HL-60 (cell line): Measurements from ENCODE around the gene TRAPPC3L.

Source experiments
- DNase-seq, 2 experiments: peaks; one replicate each; pipeline ENCODE4 v3.0.0-alpha.2; 2010 to 2020; ENCODE audit warnings: low read depth in 1 of 2, low spot score in 1 of 2
- H3K27ac ChIP-seq: fragments of 250-450 bp; sonication (Bioruptor Pico); replicated peaks from 2 replicates; pipeline ENCODE4 v1.5.1; 2020; ENCODE audit warnings: mild to moderate bottlenecking, moderate library complexity
- H3K27me3 ChIP-seq: fragments of 250-450 bp; sonication (Bioruptor Pico); 2 replicates; pipeline ENCODE4 v1.5.1; 2021; ENCODE audit warnings: mild to moderate bottlenecking, moderate library complexity; ENCODE audit not compliant: insufficient read depth, poor library complexity, severe bottlenecking
- H3K4me3 ChIP-seq: replicated peaks from 2 replicates; pipeline ENCODE4 v1.5.1; 2011; ENCODE audit warnings: mild to moderate bottlenecking, control low read depth, low read length; ENCODE audit not compliant: insufficient read depth
- GABPA ChIP-seq: IDR thresholded peaks from 2 replicates; pipeline ENCODE4 v1.6.1; 2012; ENCODE audit warnings: low read depth
- POLR2AphosphoS5 ChIP-seq: IDR thresholded peaks from 2 replicates; pipeline ENCODE4 v1.6.1; 2012; ENCODE audit warnings: low read depth
- SPI1 ChIP-seq: IDR thresholded peaks from 2 replicates; pipeline ENCODE4 v1.6.1; 2012; ENCODE audit warnings: low read depth, mild to moderate bottlenecking, borderline replicate concordance
- TF ChIP-seq, protein P1 (sequence below): IDR thresholded peaks from 2 replicates; pipeline ENCODE4 v1.6.1; 2012; ENCODE audit warnings: low read depth; ENCODE audit not compliant: insufficient replicate concordance
- TF ChIP-seq, protein P2 (sequence below): IDR thresholded peaks from one replicate; pipeline ENCODE4 v1.5.1; 2011; ENCODE audit warnings: low read length, control low read depth, inconsistent platforms; ENCODE audit not compliant: insufficient read depth

The TRAPPC3L gene

DNA sequence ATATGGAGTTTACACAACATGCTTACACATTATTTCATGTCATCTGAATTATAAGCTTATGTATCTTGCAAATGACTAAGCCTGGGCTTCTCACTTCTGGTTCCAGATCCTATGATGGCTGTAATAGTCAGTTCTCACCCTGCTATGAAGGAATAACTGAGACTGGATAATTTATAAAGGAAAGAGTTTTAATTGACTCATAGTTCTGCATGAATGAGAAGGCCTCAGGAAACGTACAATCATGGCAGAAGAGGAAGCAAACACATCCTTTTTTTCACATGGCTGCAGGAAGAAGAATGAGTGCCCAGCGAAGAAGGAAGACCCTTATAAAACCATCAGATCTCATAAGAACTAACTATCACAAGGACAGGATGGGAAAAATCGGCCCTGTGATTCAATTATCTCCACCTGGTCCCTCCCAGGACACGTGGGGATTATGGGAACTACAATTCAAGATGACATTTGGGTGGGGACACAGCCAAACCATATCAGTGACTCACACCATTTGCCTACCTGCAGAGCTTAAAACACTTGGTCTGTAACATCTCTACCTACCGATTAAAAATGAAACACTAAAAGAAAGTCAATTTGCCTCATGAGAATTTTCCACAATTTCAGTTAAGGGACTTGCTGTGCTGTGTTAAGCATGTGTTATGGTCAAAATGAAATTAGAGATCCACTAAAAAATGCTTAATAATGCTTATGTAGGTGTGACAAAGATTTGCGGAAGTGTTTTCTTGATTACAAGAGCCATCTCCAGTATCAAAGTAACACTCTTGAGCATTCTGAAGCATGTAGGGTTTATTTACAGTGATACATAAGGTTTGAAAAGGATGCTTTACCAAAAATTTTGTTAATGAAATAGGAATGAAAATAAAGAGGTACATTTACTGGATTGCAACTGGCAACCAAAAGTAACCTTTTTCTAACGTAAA lies 23.6 kb upstream of the TRAPPC3L start:
- TF ChIP-seq POLR2AphosphoS5 (no peak), SPI1 (peak; percentile 80)
- H3K4me3 ChIP-seq, result no peak overlapping the region; the same call in 1 of the 2 replicates
- H3K27me3 ChIP-seq, result no peaks in the 10 kb centered on the region
- H3K27ac ChIP-seq, result peak overlapping the region; percentile 52
- DNase-seq, result peak; percentile 23 to 24

DNA sequence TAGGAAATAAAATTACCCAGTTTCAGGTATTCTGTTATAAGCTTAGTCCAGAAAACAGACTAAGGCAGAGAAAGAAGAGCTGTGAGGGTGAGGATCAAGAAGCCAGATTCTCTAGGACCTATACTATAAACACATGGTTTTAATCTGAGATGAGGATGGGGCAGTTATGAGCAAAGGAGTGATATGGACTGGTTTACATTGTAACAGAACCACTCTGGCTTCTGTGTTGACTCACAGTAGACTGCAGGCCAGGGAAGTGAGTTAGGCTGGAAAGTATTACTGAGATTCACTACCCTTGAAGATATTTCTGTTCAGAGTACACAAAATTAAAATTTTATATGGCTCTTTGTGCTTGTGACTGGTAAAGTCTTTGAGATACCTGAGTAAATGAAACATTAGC lies 22.6 kb upstream of the TRAPPC3L start:
- H3K27me3 ChIP-seq, result no peaks in the 10 kb centered on the region
- TF ChIP-seq GABPA, result no peak
- no peak for TF ChIP-seq SPI1
- TF ChIP-seq POLR2AphosphoS5, result no peak
- TF ChIP-seq, protein P1, sequence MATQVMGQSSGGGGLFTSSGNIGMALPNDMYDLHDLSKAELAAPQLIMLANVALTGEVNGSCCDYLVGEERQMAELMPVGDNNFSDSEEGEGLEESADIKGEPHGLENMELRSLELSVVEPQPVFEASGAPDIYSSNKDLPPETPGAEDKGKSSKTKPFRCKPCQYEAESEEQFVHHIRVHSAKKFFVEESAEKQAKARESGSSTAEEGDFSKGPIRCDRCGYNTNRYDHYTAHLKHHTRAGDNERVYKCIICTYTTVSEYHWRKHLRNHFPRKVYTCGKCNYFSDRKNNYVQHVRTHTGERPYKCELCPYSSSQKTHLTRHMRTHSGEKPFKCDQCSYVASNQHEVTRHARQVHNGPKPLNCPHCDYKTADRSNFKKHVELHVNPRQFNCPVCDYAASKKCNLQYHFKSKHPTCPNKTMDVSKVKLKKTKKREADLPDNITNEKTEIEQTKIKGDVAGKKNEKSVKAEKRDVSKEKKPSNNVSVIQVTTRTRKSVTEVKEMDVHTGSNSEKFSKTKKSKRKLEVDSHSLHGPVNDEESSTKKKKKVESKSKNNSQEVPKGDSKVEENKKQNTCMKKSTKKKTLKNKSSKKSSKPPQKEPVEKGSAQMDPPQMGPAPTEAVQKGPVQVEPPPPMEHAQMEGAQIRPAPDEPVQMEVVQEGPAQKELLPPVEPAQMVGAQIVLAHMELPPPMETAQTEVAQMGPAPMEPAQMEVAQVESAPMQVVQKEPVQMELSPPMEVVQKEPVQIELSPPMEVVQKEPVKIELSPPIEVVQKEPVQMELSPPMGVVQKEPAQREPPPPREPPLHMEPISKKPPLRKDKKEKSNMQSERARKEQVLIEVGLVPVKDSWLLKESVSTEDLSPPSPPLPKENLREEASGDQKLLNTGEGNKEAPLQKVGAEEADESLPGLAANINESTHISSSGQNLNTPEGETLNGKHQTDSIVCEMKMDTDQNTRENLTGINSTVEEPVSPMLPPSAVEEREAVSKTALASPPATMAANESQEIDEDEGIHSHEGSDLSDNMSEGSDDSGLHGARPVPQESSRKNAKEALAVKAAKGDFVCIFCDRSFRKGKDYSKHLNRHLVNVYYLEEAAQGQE, result no peak
- TF ChIP-seq, protein P2, sequence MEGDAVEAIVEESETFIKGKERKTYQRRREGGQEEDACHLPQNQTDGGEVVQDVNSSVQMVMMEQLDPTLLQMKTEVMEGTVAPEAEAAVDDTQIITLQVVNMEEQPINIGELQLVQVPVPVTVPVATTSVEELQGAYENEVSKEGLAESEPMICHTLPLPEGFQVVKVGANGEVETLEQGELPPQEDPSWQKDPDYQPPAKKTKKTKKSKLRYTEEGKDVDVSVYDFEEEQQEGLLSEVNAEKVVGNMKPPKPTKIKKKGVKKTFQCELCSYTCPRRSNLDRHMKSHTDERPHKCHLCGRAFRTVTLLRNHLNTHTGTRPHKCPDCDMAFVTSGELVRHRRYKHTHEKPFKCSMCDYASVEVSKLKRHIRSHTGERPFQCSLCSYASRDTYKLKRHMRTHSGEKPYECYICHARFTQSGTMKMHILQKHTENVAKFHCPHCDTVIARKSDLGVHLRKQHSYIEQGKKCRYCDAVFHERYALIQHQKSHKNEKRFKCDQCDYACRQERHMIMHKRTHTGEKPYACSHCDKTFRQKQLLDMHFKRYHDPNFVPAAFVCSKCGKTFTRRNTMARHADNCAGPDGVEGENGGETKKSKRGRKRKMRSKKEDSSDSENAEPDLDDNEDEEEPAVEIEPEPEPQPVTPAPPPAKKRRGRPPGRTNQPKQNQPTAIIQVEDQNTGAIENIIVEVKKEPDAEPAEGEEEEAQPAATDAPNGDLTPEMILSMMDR, result no peak
- no peak overlapping the region for H3K4me3 ChIP-seq
- H3K27ac ChIP-seq, result no peak overlapping the region; the same call in 1 of the 2 replicates
- no peak for DNase-seq

DNA sequence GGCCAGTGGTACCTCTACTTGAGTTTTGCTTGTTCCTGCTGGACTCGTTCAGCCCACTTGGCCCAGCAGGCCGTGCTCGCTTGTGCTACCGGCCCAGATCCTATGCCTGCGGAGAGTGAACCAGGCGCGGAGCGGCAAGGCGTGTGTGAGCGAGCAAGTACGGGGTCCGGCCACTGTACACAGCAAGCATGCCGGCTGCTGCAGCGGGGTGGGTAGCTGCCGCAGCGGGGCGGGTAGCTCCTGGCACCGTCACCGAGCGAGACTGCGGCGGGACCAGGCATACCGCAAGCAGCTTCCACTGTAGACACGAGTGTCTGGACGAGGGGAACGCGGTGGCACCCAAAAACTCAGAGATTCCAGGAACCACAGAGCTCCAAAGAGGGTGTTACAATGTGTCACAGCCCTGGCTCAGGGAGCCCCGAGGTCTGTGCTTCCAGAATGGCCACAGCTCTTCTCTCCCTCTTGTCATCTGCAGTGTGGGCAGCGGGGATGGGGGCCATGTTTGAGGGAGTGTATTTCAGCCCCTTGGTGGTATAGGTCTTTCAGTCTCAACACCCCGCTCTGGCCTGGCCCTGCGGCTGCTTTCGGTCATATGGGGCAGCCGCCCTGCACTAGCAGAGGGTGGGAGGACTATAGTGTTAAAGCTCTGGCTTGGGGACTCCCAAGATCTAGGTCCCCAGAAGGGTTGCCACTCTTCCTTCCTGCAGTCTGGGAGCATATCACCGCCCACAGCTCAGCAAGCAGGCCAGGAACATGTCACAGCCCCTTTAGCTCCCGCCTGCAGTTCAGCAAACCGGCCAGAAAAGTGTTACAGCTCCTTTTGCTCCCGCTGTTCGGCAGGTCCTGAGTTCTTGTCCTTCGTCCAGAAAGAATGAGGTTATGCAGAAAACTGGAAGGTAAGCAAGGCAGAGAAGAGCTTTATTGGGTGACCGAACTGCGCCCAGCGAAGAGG lies 19.7 kb upstream of the TRAPPC3L start:
- TF ChIP-seq, protein P2, result no peak
- TF ChIP-seq GABPA, result no peak
- TF ChIP-seq, protein P1, result no peak
- no peak for TF ChIP-seq SPI1
- no peak for TF ChIP-seq POLR2AphosphoS5
- Histone ChIP-seq H3K4me3 (no peak overlapping the region), H3K27ac (no peak overlapping the region), H3K27me3 (no peaks in the 10 kb centered on the region)
- DNase-seq, result no peak

DNA sequence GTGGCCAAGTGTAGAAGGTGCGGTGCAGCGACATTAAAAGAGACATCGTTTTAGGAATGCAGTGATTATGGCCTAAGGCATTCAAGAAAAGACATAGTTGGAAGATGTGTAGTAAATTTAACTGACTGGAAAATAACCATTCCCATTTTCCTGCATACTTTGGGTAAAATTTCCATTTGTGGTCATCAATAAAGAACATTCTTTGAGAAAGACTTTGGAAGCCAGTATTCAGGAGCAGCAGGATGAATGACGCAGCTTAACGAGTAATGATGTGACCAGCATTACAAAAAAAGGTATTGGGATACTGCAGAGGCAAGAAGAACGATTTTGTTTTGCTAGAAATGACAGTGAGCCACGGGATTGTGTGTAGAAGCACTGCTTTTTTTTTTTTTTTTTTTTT lies 18.8 kb upstream of the TRAPPC3L start:
- Histone ChIP-seq H3K4me3 (no peak overlapping the region), H3K27ac (no peak overlapping the region), H3K27me3 (no peaks in the 10 kb centered on the region)
- TF ChIP-seq, protein P1, result no peak
- no peak for TF ChIP-seq POLR2AphosphoS5
- TF ChIP-seq, protein P2, result no peak
- no peak for TF ChIP-seq GABPA
- TF ChIP-seq SPI1, result no peak
- no peak for DNase-seq
